Panc1 (cell line): Measurements from ENCODE around the gene ARID4A. TPM values are rescaled to one million over a fixed set of nuclear protein-coding genes. Genes with fewer than 3 reads are reported as not detected.

Experiments
- ATAC-seq: fragments of 200-7000 bp; cut with Tn5 transposase; 2 replicates; pipeline ENCODE4 v1.9.1; 2020; ENCODE audit warnings: mild to moderate bottlenecking, moderate library complexity
- BruUV-seq: library from RNA; stranded (reverse); fragments of 400-500 nt; replicated peaks from 2 replicates; lab custom pipeline; 2021; lab: Mats Ljungman, UMichigan
- CTCF ChIA-PET: fragments of 300-600 bp; sonication (Branson Sonifier 250); formaldehyde crosslinking; loops from one replicate; lab custom pipeline; 2022; ENCODE audit warnings: antibody characterized with exemption; lab: Charles Lee
- POLR2A ChIA-PET: fragments of 300-600 bp; sonication (Branson Sonifier 250); formaldehyde crosslinking; loops from one replicate; lab custom pipeline; 2022; ENCODE audit warnings: antibody characterized with exemption; lab: Charles Lee
- DNase-seq: peaks from one replicate; pipeline ENCODE4 v3.0.0-alpha.2; 2010; ENCODE audit warnings: low read depth, low spot score
- H3K27ac ChIP-seq: 2 replicates; pipeline ENCODE4 v1.5.1; 2011; ENCODE audit warnings: mild to moderate bottlenecking, low read length, inconsistent platforms
- H3K27me3 ChIP-seq: fragments of 200-500 bp; sonication (Bioruptor generic); 2 replicates; pipeline ENCODE4 v1.6.0; 2014; ENCODE audit warnings: low read length, inconsistent platforms; ENCODE audit not compliant: control insufficient read depth, insufficient read depth
- H3K36me3 ChIP-seq: fragments of 200-500 bp; sonication (Bioruptor generic); 2 replicates; pipeline ENCODE4 v1.5.1; 2014; ENCODE audit warnings: inconsistent platforms, mild to moderate bottlenecking, low read length, moderate library complexity; ENCODE audit not compliant: control insufficient read depth, insufficient read depth
- H3K4me1 ChIP-seq: 2 replicates; pipeline ENCODE4 v1.5.1; 2011; ENCODE audit warnings: inconsistent platforms, mild to moderate bottlenecking, low read length, moderate library complexity; ENCODE audit not compliant: control insufficient read depth, insufficient read depth
- H3K4me3 ChIP-seq, 2 experiments: 2 replicates each; pipeline ENCODE4 v1.5.1; 2011 to 2012; ENCODE audit warnings: low read depth in 2 of 2, low read length in 2 of 2, mild to moderate bottlenecking in 2 of 2, inconsistent platforms in 1 of 2, moderate library complexity in 1 of 2
- H3K9me3 ChIP-seq: fragments of 200-500 bp; sonication (Bioruptor generic); 2 replicates; pipeline ENCODE4 v1.5.1; 2014; ENCODE audit warnings: low read depth, mild to moderate bottlenecking, inconsistent platforms, low read length, moderate library complexity; ENCODE audit not compliant: control insufficient read depth, insufficient read depth
- CTCF ChIP-seq: fragments of 450-650 bp; IDR thresholded peaks from 2 replicates; pipeline ENCODE4 v1.5.1; 2017; ENCODE audit warnings: mild to moderate bottlenecking
- POLR2AphosphoS5 ChIP-seq: IDR thresholded peaks from 2 replicates; pipeline ENCODE4 v1.6.1; 2012; ENCODE audit warnings: mild to moderate bottlenecking, low read depth, low read length, moderate library complexity
- REST ChIP-seq, 2 experiments: IDR thresholded peaks; 2 replicates each; pipeline ENCODE4 v1.6.1; 2011 to 2012; ENCODE audit warnings: low read depth in 2 of 2, control low read depth in 1 of 2, low read length in 1 of 2, mild to moderate bottlenecking in 1 of 2, moderate library complexity in 1 of 2; ENCODE audit not compliant: insufficient read depth in 1 of 2
- SIN3A ChIP-seq: IDR thresholded peaks from 2 replicates; pipeline ENCODE4 v1.6.1; 2012; ENCODE audit warnings: low read depth, mild to moderate bottlenecking, low read length, moderate library complexity, borderline replicate concordance; ENCODE audit not compliant: insufficient read depth
- TCF7L2 ChIP-seq: IDR thresholded peaks from 2 replicates; pipeline ENCODE4 v1.6.1; 2011; ENCODE audit warnings: mild to moderate bottlenecking, low read depth, low read length, inconsistent platforms
- in situ Hi-C: cut with HindIII; loops from 2 replicates; pipeline ENCODE4 v1.10.0; 2016; ENCODE audit warnings: low sequenced_read_pairs, low pct_unique_long_range_greater_than_20kb
- intact Hi-C: fragments of 100-400 bp; cut with micrococcal nuclease; formaldehyde crosslinking; loops from one replicate; pipeline ENCODE4 v1.10.0; 2022; ENCODE audit not compliant: unreplicated experiment
- total RNA-seq: library from RNA; stranded (reverse); gene quantifications from one replicate; pipeline ENCODE4 v1.2.1, GENCODE V29; 2021; ENCODE audit not compliant: unreplicated experiment

Gene ARID4A
- total RNA-seq, 1 experiment from 2014 or later = 11.4 TPM

- Histone ChIP-seq H3K4me1 (no peaks in the 10 kb centered on the region), H3K36me3 (peaks cover 6% of the 10 kb centered on the region; the same call in 1 of the 2 replicates), H3K4me3 (no peak overlapping the region), H3K9me3 (no peaks in the 10 kb centered on the region), H3K27ac (no peak overlapping the region), H3K27me3 (no peaks in the 10 kb centered on the region)
- intact Hi-C loops = no loop called here
- no TSS peak for BruUV-seq
- POLR2A ChIA-PET = interaction anchor here (0.7 kb wide), 1 partner anchor 82 kb away, joined by 5 read pairs; no protein-coding TSS in a partner anchor
- ATAC-seq (no peak), DNase-seq (no peak)
- CTCF ChIA-PET = no interaction called here
- TF ChIP-seq POLR2AphosphoS5 (no peak), SIN3A (no peak), TCF7L2 (no peak), REST (IDR thresholded peaks at IDR 0.05; ENCODE audit: insufficient read depth in 1 of 2, low read depth in 2 of 2, low read length in 1 of 2) (no peak), CTCF (no peak)
- in situ Hi-C loops = no loop called here
Measured at GRCh38 chr14:58305730-58306129, 7.4 kb downstream of the ARID4A start.

- ChIA-PET CTCF (no interaction called here), POLR2A (no interaction called here)
- no peak for DNase-seq
- in situ Hi-C loops (no loop called here), intact Hi-C loops (no loop called here)
- ATAC-seq = no peak
- peaks cover 6% of the 10 kb centered on the region; the same call in 1 of the 2 replicates for H3K36me3 ChIP-seq
- no peak overlapping the region for H3K27ac ChIP-seq
- no peaks in the 10 kb centered on the region for H3K4me1 ChIP-seq
- H3K4me3 ChIP-seq = no peak overlapping the region
- TF ChIP-seq CTCF (no peak), SIN3A (no peak), REST (IDR thresholded peaks at IDR 0.05; ENCODE audit: insufficient read depth in 1 of 2, low read depth in 2 of 2, low read length in 1 of 2) (no peak), POLR2AphosphoS5 (no peak), TCF7L2 (no peak)
- H3K9me3 ChIP-seq = no peaks in the 10 kb centered on the region
- no TSS peak for BruUV-seq
- no peaks in the 10 kb centered on the region for H3K27me3 ChIP-seq
Measured at GRCh38 chr14:58307597-58308316, 9.4 kb downstream of the ARID4A start.
